K562 (cell line): ENCODE results near the gene OR10H5. TPM values are rescaled to one million over a fixed set of nuclear protein-coding genes. Genes with fewer than 3 reads are reported as not detected.

Experiments
- ADNP ChIP-seq: fragments of 200-800 bp; sonication (Bioruptor generic); IDR thresholded peaks from 2 replicates; pipeline ENCODE4 v1.6.1; 2016; ENCODE audit warnings: missing genetic modification characterization, missing compliant biosample characterization
- ATF7 ChIP-seq: fragments of 450-650 bp; IDR thresholded peaks from 2 replicates; pipeline ENCODE4 v1.7.1; 2014; ENCODE audit warnings: mild to moderate bottlenecking, moderate library complexity
- ELF1 ChIP-seq: fragments of 200-800 bp; sonication (Bioruptor generic); IDR thresholded peaks from 2 replicates; pipeline ENCODE4 v1.6.1; 2016; ENCODE audit warnings: missing genetic modification characterization, missing compliant biosample characterization
- ETV5 ChIP-seq: sonication (generic); formaldehyde crosslinking; IDR thresholded peaks from 2 replicates; pipeline ENCODE4 v1.4.0; 2020; ENCODE audit warnings: low read depth, mild to moderate bottlenecking, missing genetic modification reagents
- GTF2E2 ChIP-seq: fragments of 200-800 bp; sonication (Bioruptor generic); IDR thresholded peaks from 2 replicates; pipeline ENCODE4 v1.6.1; 2016; ENCODE audit warnings: missing genetic modification characterization, missing compliant biosample characterization
- PCBP1 ChIP-seq: fragments of 200-400 bp; formaldehyde crosslinking; IDR thresholded peaks from 2 replicates; pipeline ENCODE4 v1.6.1; 2018; ENCODE audit warnings: mild to moderate bottlenecking, low read depth, low read length; ENCODE audit not compliant: poor library complexity, severe bottlenecking
- PYGO2 ChIP-seq: fragments of 450-650 bp; IDR thresholded peaks from 2 replicates; pipeline ENCODE4 v1.6.1; 2016; ENCODE audit warnings: mild to moderate bottlenecking, missing genetic modification characterization, moderate library complexity, missing compliant biosample characterization
- RBFOX2 ChIP-seq: fragments of 200-400 bp; formaldehyde crosslinking; IDR thresholded peaks from 2 replicates; pipeline ENCODE4 v1.6.1; 2017; ENCODE audit warnings: low read depth, mild to moderate bottlenecking, low read length, moderate library complexity
- RBM25 ChIP-seq: fragments of 200-400 bp; formaldehyde crosslinking; IDR thresholded peaks from 2 replicates; pipeline ENCODE4 v1.6.1; 2018; ENCODE audit warnings: low read length, low read depth, moderate library complexity; ENCODE audit not compliant: severe bottlenecking
- RBM39 ChIP-seq: fragments of 200-400 bp; formaldehyde crosslinking; optimal IDR thresholded peaks from 2 replicates; pipeline ENCODE3; 2018; ENCODE audit warnings: low read depth, low read length
- SETDB1 ChIP-seq: IDR thresholded peaks from one replicate; pipeline ENCODE4 v1.6.1; 2012; ENCODE audit warnings: low read length, control low read depth, inconsistent platforms
- SIN3B ChIP-seq: fragments of 450-650 bp; IDR thresholded peaks from 2 replicates; pipeline ENCODE4 v1.6.1; 2017; ENCODE audit warnings: low read depth, mild to moderate bottlenecking, moderate library complexity
- SNIP1 ChIP-seq: fragments of 450-650 bp; IDR thresholded peaks from 2 replicates; pipeline ENCODE4 v1.7.1; 2017; ENCODE audit warnings: low read depth, mild to moderate bottlenecking
- SREBF2 ChIP-seq: sonication (generic); formaldehyde crosslinking; IDR thresholded peaks from 2 replicates; pipeline ENCODE4 v1.4.0; 2020; ENCODE audit warnings: mild to moderate bottlenecking, missing genetic modification reagents
- SRSF3 ChIP-seq: fragments of 200-400 bp; formaldehyde crosslinking; IDR thresholded peaks from 2 replicates; pipeline ENCODE4 v1.6.1; 2016; ENCODE audit warnings: mild to moderate bottlenecking, low read length, moderate library complexity; ENCODE audit not compliant: insufficient read depth
- TARDBP ChIP-seq: fragments of 450-650 bp; IDR thresholded peaks from 2 replicates; pipeline ENCODE4 v1.6.1; 2016
- TEAD4 ChIP-seq, 2 experiments: sonication (generic) in 1 of 2; formaldehyde crosslinking in 1 of 2; IDR thresholded peaks; 2 replicates each; pipeline versions ENCODE4 v1.6.1 to v1.8.0; 2012 to 2022; ENCODE audit warnings: borderline replicate concordance in 1 of 2, inconsistent platforms in 1 of 2, low read length in 1 of 2, mild to moderate bottlenecking in 1 of 2, missing genetic modification reagents in 1 of 2
- XRCC3 ChIP-seq: fragments of 450-650 bp; IDR thresholded peaks from 2 replicates; pipeline ENCODE4 v1.6.1; 2017; ENCODE audit warnings: mild to moderate bottlenecking, moderate library complexity
- ZNF586 ChIP-seq: fragments of 450-650 bp; formaldehyde crosslinking; conservative IDR thresholded peaks from 2 replicates; pipeline ENCODE4 v1.4.0; 2020; ENCODE audit warnings: mild to moderate bottlenecking, moderate library complexity
- ZNF780A ChIP-seq: fragments of 250-450 bp; sonication (Bioruptor Pico); IDR thresholded peaks from 2 replicates; pipeline ENCODE4 v1.5.0; 2021; ENCODE audit warnings: mild to moderate bottlenecking
- polyA plus RNA-seq, 8 experiments: library from polyadenylated mRNA; depleted of rRNA in 4 of 8; stranded (reverse) in 5 of 8; unstranded in 3 of 8; fragments of >200 nt; fragmentation: Nextera tagmentation in 2 of 8; fragmentation: Illumina TruSeq in 1 of 8; extraction: Ambion mirVana in 2 of 8; extraction: Trizol in 1 of 8; gene quantifications; 2 replicates each; pipeline versions ENCODE4 v1.2.1 to v1.2.3, GENCODE V29; 2011 to 2014; ENCODE audit warnings: inconsistent platforms in 1 of 8, missing spikeins in 1 of 8
- total RNA-seq, 7 experiments: library from RNA; depleted of rRNA in 6 of 7; stranded (reverse); fragments of >200 nt in 6 of 7; fragmentation: Illumina TruSeq in 2 of 7; extraction: Trizol in 2 of 7; gene quantifications; 2 replicates each; pipeline versions ENCODE4 v1.2.1 to v1.2.3, GENCODE V29; 2011 to 2021; ENCODE audit warnings: low replicate concordance in 1 of 7
- TF ChIP-seq, protein P1 (sequence below), 2 experiments: IDR thresholded peaks; 2 replicates each; pipeline ENCODE4 v1.6.1; 2012; ENCODE audit warnings: improper control_type of control experiment in 2 of 2, low read depth in 2 of 2, low read length in 2 of 2, borderline replicate concordance in 1 of 2
- TF ChIP-seq, protein P2 (sequence below): sonication (generic); formaldehyde crosslinking; IDR thresholded peaks from 2 replicates; pipeline ENCODE4 v1.8.1; 2023; ENCODE audit warnings: mild to moderate bottlenecking, missing genetic modification reagents

OR10H5 gene
- total and polyA plus RNA-seq, 9 of the 15 experiments (the other 6 are each of a cell fraction or from before 2014, with no cell fraction given): not detected

DNA sequence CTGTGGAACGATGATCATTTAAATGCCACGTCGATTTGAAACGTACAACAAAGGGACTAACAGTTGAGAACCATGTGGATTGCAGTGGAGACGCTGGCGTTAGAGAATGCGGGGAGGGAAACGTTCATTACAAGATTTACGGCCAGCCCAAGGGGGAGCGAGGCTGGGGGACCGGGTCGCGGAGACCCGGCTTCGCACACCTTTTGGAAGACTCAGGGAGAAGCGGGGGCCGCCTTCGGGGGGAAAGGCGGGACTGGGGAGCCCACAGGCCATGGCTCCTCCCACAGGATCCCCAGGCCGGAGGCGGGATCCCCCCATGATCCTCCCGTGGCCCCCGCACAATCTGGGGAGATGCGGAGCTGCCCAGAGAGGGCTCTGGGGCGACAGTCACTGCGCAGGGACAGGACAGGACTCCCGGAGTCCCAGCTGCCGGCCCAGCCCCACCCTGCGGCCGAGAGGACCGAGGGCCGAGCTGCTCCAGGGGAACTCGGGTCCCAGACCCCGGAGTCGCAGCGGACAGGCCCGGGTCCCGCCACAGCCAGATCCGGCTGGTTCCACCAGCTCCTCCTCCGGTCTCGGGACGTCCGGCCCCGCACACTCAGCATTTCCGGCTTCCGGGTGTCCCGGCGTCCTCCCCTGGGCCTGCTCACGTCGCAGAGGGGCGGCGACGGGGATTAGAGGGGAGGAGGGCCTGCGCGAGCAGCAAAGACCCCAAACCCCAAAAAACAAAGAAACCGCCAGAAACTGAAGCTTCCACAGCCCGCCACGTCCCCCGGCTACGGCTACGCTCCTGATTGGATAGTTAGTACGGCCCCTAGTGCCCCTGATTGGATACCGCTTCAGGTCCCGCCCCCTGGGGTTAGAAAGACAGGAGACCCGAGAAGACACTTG, 49.1 kb downstream of the OR10H5 start (continued):
- TF ChIP-seq SRSF3 (0 out of 2 replicates have a peak, but pooled peaks have one; percentile 73), RBFOX2 (peak; percentile 96), ETV5 (CRISPR knock-in tag) (peak; percentile 86; the same call in 1 of the 2 replicates), ELF1 (tag) (peak; percentile 96), ATF7 (peak; percentile 84), ZNF586 (peak; percentile 79; the same call in 1 of the 2 replicates), RBM39 (no peak), PYGO2 (tag) (no peak), TEAD4 (IDR thresholded peaks at IDR 0.05; ENCODE audit: low read length) (peak; percentile 27), TEAD4 (CRISPR knock-in tag; IDR thresholded peaks at IDR 0.05; ENCODE audit: borderline replicate concordance) (no peak), TARDBP (peak; percentile 14; the same call in 1 of the 2 replicates), GTF2E2 (peak; percentile 85; the same call in 1 of the 2 replicates), SIN3B (0 out of 2 replicates have a peak, but pooled peaks have one; percentile 33), ZNF780A (peak; percentile 88; the same call in 1 of the 2 replicates), SNIP1 (no peak), XRCC3 (no peak), ADNP (no peak), PCBP1 (peak; percentile 55), SETDB1 (no peak), SREBF2 (CRISPR knock-in tag) (0 out of 2 replicates have a peak, but pooled peaks have one; percentile 36), RBM25 (peak; percentile 88)
- TF ChIP-seq, protein P1, sequence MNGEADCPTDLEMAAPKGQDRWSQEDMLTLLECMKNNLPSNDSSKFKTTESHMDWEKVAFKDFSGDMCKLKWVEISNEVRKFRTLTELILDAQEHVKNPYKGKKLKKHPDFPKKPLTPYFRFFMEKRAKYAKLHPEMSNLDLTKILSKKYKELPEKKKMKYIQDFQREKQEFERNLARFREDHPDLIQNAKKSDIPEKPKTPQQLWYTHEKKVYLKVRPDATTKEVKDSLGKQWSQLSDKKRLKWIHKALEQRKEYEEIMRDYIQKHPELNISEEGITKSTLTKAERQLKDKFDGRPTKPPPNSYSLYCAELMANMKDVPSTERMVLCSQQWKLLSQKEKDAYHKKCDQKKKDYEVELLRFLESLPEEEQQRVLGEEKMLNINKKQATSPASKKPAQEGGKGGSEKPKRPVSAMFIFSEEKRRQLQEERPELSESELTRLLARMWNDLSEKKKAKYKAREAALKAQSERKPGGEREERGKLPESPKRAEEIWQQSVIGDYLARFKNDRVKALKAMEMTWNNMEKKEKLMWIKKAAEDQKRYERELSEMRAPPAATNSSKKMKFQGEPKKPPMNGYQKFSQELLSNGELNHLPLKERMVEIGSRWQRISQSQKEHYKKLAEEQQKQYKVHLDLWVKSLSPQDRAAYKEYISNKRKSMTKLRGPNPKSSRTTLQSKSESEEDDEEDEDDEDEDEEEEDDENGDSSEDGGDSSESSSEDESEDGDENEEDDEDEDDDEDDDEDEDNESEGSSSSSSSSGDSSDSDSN (IDR thresholded peaks at IDR 0.05; ENCODE audit: borderline replicate concordance in 1 of 2, low read depth in 2 of 2, low read length in 2 of 2): peak; percentile 93 to 97
- TF ChIP-seq, protein P2, sequence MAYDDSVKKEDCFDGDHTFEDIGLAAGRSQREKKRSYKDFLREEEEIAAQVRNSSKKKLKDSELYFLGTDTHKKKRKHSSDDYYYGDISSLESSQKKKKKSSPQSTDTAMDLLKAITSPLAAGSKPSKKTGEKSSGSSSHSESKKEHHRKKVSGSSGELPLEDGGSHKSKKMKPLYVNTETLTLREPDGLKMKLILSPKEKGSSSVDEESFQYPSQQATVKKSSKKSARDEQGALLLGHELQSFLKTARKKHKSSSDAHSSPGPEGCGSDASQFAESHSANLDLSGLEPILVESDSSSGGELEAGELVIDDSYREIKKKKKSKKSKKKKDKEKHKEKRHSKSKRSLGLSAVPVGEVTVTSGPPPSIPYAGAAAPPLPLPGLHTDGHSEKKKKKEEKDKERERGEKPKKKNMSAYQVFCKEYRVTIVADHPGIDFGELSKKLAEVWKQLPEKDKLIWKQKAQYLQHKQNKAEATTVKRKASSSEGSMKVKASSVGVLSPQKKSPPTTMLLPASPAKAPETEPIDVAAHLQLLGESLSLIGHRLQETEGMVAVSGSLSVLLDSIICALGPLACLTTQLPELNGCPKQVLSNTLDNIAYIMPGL: no peak
